Uterus (tissue), 4 donors: ENCODE data around the gene CFAP210. TPM values are rescaled to one million over a fixed set of nuclear protein-coding genes. Genes with fewer than 3 reads are reported as not detected.

Experiments used
- DNase-seq, 2 donors: peaks; one replicate each; pipeline ENCODE4 v3.0.0-alpha.2; 2019 to 2020
- H3K27ac ChIP-seq, 2 donors: fragments of 200-600 bp; sonication (generic); 1 replicate in 1 of 2; 2 replicates in 1 of 2; pipeline ENCODE4 v1.5.1; 2016 to 2018
- H3K27me3 ChIP-seq, 2 donors: fragments of 200-600 bp; sonication (generic); one replicate each; pipeline ENCODE4 v1.5.1; 2018 to 2019; ENCODE audit warnings: control low read depth in 1 of 2
- H3K36me3 ChIP-seq, 2 donors: fragments of 200-600 bp; sonication (generic); one replicate each; pipeline ENCODE4 v1.5.1; 2019; ENCODE audit warnings: control low read depth in 1 of 2
- H3K4me1 ChIP-seq, 2 donors: fragments of 200-600 bp; sonication (generic); one replicate each; pipeline ENCODE4 v1.5.1; 2018 to 2019; ENCODE audit warnings: control low read depth in 1 of 2
- H3K4me3 ChIP-seq, 2 donors: fragments of 200-600 bp; sonication (generic); 1 replicate in 1 of 2; 2 replicates in 1 of 2; pipeline ENCODE4 v1.5.1; 2018 to 2019; ENCODE audit warnings: mild to moderate bottlenecking in 1 of 2
- H3K9me3 ChIP-seq, 2 donors: fragments of 200-600 bp; sonication (generic); one replicate each; pipeline ENCODE4 v1.5.1; 2019; ENCODE audit warnings: control low read depth in 1 of 2
- CTCF ChIP-seq, 4 experiments: fragments of 200-600 bp in 2 of 4; fragments of 450-650 bp in 2 of 4; sonication (generic) in 2 of 4; IDR thresholded peaks; one replicate each; pipeline ENCODE4 v1.5.1; 2016 to 2019; ENCODE audit warnings: antibody characterized with exemption in 4 of 4, mild to moderate bottlenecking in 2 of 4, moderate library complexity in 1 of 4
- POLR2A ChIP-seq, 2 donors: fragments of 450-650 bp; IDR thresholded peaks; one replicate each; pipeline ENCODE4 v1.6.1; 2016; ENCODE audit warnings: antibody characterized with exemption in 2 of 2, mild to moderate bottlenecking in 1 of 2, moderate library complexity in 1 of 2
- intact Hi-C: fragments of 100-400 bp; cut with DNase I; formaldehyde crosslinking; loops from one replicate; pipeline ENCODE4 v1.15.1; 2023; ENCODE audit warnings: low total_unique reads
- total RNA-seq, 4 donors: library from RNA; depleted of rRNA in 3 of 4; stranded (reverse); fragments of >200 nt in 3 of 4; gene quantifications; one replicate each; pipeline versions ENCODE4 v1.1.0 to v1.2.4, GENCODE V29; 2014 to 2023
- donor health status: DM: yes; HTN: yes; CAD: no.

Gene CFAP210
- total RNA-seq, result 1 to 10 TPM in 1 of 4 donors, under 1 TPM in 1, not detected in 2; 0.64 to 3.3 TPM

DNA sequence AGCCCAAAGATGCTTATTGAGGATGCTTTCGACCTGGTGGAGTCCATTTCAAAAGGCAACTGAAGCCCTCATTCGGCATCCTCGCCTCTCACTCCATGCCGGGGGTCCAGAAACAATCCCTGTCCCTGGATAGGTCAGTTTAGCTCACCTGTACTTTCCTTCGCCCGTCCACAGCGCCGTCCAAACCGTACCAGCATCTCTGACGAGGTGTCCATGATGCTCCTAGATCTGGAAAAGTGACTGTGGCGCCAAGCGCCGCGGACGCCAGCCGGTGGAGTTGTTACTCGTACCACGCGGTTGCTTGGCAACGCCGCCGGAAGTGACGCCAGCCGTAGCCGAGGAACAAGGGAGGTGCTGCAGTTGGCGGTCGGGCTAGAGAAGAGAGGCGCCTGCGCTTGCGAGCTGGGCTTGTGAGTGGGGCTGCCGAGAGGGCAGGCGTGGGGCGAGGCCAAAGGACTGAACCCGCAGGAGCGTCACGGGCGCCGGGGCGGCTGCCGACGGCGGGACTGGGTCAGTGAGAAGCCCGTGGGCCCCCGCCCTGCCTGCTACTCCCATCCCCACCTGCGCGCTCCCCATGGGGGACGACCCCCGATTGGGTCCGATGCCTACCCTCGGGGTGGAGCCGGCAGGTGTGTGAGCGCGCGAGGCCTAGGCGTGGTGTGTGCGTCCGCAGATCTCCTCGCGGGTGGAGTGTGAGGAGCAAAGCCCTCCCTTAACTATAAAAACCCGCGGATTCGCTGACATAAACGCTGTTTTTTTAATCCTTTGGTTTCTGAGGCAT lies at the start of gene CFAP210, which contains the start of gene PHOSPHO2:
TSS of gene CFAP210 (minus strand) at position 293 of the 781 bp plus-strand sequence. CDS start at position 215, 78 bp downstream.
TSS of gene PHOSPHO2 (plus strand) at position 357 of the 781 bp plus-strand sequence. CDS start 6,503 bp downstream, outside the sequence.
- Histone ChIP-seq H3K9me3 (no peaks in the 10 kb centered on the region), H3K4me3 (peak within 1 kb of the TSS; percentile 98), H3K36me3 (no peaks in the 10 kb centered on the region), H3K27ac (peak within 1 kb of the TSS; percentile 79 to 90), H3K4me1 (no peaks in the 10 kb centered on the region), H3K27me3 (no peaks in the 10 kb centered on the region)
- peak; percentile 99 for DNase-seq
- TF ChIP-seq POLR2A (IDR thresholded peaks at IDR 0.05) (peak; percentile 79 to 87), CTCF (IDR thresholded peaks at IDR 0.05) (peak in 1 of 4 experiments; percentile 16)
- intact Hi-C loops, result loop anchor here (10.0 kb wide), 1 partner anchor 1230 kb away; the partner anchor contains the start of gene GORASP2

GRCh38 chr2:169743549-169743948 lies 49.3 kb upstream of the CFAP210 start:
- H3K9me3 ChIP-seq, result no peaks in the 10 kb centered on the region
- intact Hi-C loops, result no loop called here
- H3K27ac ChIP-seq, result no peak overlapping the region
- no peak overlapping the region for H3K4me3 ChIP-seq
- no peaks in the 10 kb centered on the region for H3K27me3 ChIP-seq
- no peaks in the 10 kb centered on the region for H3K36me3 ChIP-seq
- H3K4me1 ChIP-seq, result peaks cover 0 to 4% of the 10 kb centered on the region in 2 donors
- peak in 1 of 2 donors; percentile 44 for DNase-seq
- TF ChIP-seq CTCF (IDR thresholded peaks at IDR 0.05), result no peak
- no peak for TF ChIP-seq POLR2A (IDR thresholded peaks at IDR 0.05)

DNA sequence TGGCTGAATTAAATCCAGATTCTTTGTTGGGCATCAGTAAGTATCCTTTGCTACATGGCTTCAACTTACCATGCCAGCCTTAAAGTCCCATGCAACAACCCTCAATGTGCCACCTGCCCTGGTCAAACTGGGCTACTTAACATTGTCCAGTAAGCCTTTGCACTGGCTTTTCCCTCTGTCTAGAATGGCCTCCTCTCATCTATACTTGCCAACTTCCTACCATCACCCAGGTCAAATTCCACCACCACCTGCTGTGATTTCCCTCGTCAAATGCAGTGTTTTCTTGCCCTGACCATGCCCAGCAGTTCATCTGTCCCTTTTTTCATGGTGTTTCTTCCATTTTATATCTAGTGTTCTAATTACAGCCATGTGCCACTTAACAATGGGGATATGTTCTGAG lies 45.1 kb upstream of the CFAP210 start:
- H3K27me3 ChIP-seq, result no peaks in the 10 kb centered on the region
- no peaks in the 10 kb centered on the region for H3K9me3 ChIP-seq
- no peak overlapping the region for H3K27ac ChIP-seq
- no peak for DNase-seq
- H3K4me3 ChIP-seq, result no peak overlapping the region
- H3K36me3 ChIP-seq, result no peaks in the 10 kb centered on the region
- intact Hi-C loops, result no loop called here
- peaks cover 0 to 4% of the 10 kb centered on the region in 2 donors for H3K4me1 ChIP-seq
- TF ChIP-seq CTCF (IDR thresholded peaks at IDR 0.05) (no peak), POLR2A (IDR thresholded peaks at IDR 0.05) (no peak)

DNA sequence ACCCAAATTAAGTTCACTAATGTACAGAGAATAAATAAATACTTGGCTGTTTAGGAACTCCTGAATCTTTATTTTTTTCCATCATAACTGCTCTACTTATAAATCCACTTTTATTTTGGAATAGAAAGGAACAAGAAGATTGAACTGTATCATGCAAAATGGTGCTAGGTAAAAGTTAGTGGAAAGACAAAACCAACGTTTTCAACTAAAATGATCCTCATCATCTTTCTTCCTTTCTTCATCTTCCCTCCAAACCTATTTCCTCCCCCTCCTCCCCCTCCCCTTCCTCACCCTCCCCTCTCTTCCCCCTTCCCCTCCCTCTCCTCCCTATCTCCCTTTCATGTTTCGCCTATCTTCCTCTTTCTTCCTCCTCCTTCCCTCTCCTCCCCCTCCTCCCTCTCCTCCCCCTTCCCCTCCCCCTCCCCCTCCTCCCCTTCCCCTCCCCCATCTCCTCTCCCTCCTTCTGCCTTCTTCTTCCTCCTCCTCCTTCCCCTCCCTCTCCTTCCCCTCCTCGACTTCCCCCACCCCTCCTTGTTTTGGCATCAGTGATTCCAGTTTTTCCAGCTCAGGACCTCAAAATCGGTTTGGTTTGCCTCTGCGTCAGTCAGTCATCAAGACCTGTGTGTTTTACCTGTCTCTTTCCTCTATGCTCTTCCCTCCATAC lies 44.5 kb upstream of the CFAP210 start:
- peaks cover 0 to 4% of the 10 kb centered on the region in 2 donors for H3K4me1 ChIP-seq

More for the DNA sequence above, 44.5 kb upstream of the CFAP210 start:
- Histone ChIP-seq H3K4me3 (no peak overlapping the region), H3K36me3 (no peaks in the 10 kb centered on the region), H3K27me3 (no peaks in the 10 kb centered on the region), H3K27ac (no peak overlapping the region), H3K9me3 (no peaks in the 10 kb centered on the region)
- DNase-seq, result no peak
- TF ChIP-seq POLR2A (IDR thresholded peaks at IDR 0.05), result no peak
- no peak for TF ChIP-seq CTCF (IDR thresholded peaks at IDR 0.05)
- intact Hi-C loops, result no loop called here
